HFF-Myc (cell line): ENCODE measurements around the gene ARHGAP4.

Experiments
- DNase-seq: peaks from one replicate; pipeline ENCODE4 v3.0.0-alpha.2; 2011; ENCODE audit warnings: low read depth; ENCODE audit errors: extremely low read depth
- H3K4me3 ChIP-seq: replicated peaks from 2 replicates; pipeline ENCODE4 v1.5.1; 2011; ENCODE audit warnings: low read depth, mild to moderate bottlenecking, control low read depth, low read length
- CTCF ChIP-seq: IDR thresholded peaks from 2 replicates; pipeline ENCODE4 v1.5.1; 2012; ENCODE audit warnings: mild to moderate bottlenecking, low read depth, low read length, control low read depth; ENCODE audit errors: missing control alignments

ARHGAP4 gene

DNA sequence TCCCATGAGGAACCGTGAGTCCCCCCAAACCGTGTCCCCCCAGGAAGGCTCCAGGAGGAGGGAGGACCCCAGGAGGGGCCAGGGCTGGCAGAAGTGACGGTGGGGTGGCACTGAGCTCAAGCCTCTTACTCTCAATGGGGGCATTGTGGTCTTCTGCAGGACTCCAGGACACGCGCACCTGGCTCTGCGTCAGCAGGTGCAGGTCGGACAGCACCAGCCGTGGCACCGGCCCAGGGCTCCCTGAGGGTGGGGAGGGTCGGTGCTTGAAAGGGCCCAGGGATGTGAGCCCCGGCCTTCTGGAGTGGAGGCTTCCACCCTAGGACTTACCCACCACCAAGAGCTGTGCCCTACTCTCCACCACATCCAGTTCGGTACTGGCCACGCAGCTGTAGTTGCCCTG is 58.4 kb downstream of the ARHGAP4 start:
- DNase-seq = no peak
- H3K4me3 ChIP-seq = no peak overlapping the region
- TF ChIP-seq CTCF = no peak

DNA sequence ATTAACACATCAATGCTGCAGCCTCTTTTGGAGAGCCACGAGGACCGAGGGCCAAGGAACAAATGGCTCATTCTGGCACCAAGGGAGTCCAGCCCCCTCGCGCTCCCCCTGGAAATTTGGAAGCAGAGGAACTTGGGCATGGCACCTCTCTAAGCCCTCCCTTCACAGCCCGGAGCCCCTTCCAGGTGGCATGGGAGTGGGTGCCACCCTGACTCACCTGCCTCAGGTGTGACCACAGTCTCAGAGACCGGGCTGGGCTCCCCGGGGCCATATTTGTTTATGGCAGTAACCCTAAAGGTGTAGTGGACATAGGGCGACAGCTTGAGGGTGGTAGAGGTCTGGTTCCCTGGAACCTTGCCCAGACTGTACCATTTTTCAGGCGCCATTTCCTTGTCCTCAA is 58.9 kb downstream of the ARHGAP4 start:
- no peak for DNase-seq
- TF ChIP-seq CTCF = no peak
- no peak overlapping the region for H3K4me3 ChIP-seq

GRCh38 chrX:153866302-153867019 is 59.6 kb downstream of the ARHGAP4 start:
- TF ChIP-seq CTCF = no peak
- DNase-seq = no peak
- H3K4me3 ChIP-seq = no peak overlapping the region

- no peak for TF ChIP-seq CTCF
- no peak overlapping the region for H3K4me3 ChIP-seq
- no peak for DNase-seq
Observed at GRCh38 chrX:153865685-153866084, 60.4 kb downstream of the ARHGAP4 start.

DNA sequence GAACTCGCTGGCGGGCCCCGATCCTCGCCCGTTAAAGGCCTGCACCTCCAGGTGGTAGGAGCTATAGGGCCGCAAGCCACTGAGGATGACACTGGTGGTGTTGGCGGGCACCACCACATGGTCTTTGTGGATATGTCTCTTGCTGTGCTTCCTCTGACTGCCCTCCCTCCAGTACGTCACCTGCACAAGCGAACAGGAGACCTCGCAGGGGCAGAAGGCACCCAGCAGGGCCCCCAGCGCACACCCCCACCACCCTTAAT is 60.8 kb downstream of the ARHGAP4 start:
- no peak for TF ChIP-seq CTCF

DNA sequence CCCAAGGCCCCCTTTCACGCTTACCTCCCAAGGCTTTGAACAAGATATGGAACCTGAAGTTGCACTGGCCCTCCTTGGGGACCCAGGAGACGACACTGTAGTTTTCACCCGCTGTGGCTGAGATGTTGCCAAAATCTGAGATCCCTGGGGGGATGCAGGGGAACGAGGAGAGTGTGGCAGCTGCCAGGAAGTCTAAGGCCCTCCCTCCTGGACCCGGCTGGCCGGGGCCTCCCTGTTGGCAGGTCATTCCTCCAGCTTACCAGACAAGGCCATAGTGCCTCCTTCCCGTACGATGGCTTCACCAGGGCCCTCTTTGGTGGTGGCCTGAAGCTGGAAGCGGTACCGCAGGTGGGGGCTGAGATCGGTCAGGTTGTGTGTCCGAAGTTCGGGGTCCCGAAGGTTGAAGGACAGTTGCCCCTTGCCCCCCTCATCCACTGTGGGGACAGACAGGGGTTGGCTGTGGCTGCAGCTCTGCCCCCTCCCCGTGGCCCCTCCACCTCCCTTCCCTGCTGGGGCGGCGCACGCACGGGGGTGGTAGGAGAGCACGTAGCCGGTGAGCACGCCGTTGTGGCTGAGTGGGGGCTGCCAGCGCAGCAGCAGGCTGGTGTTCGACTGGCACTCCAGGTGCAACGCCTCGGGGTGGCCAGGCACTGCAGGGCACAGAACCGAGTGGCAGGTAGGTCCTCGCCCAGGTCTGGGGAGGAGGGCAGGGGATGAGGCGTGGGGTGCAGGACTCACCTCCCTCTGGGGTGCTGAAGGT is 61.3 kb downstream of the ARHGAP4 start:
- no peak for TF ChIP-seq CTCF
- no peak overlapping the region for H3K4me3 ChIP-seq
- no peak for DNase-seq

More for the DNA sequence above, 60.8 kb downstream of the ARHGAP4 start:
- DNase-seq = no peak
- H3K4me3 ChIP-seq = no peak overlapping the region

DNA sequence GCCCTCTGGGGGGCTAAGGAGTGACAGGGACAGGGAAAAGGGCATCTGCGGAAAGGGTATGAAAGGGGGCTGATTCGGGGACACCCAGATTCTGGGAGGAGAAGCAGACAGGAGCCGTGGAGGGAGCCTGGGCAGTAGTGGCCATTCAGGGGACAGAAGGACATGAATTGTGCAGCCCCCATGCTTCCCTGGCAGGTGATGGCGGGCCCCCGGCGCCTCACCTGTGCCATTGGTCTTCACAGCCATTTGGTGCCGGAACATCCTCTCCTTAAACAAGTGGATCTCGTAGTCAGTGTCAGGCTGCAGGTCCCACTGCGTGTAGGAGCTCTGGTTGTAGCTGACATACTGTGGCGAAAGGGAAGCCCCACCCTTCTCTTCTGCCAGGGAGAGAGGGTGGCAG is 62.0 kb downstream of the ARHGAP4 start:
- no peak for DNase-seq
- no peak for TF ChIP-seq CTCF
- H3K4me3 ChIP-seq = no peak overlapping the region
